HK-2 (cell line): ENCODE data around the gene KRTAP10-9.

Experiments
- DNase-seq: peaks from one replicate; pipeline ENCODE4 v3.0.0-alpha.2; 2018; ENCODE audit not compliant: unreplicated experiment

KRTAP10-9 gene

GRCh38 chr21:44664691-44665090 lies 37.8 kb downstream of the KRTAP10-9 start:
- DNase-seq, result no peak

GRCh38 chr21:44666401-44667320 lies 39.8 kb downstream of the KRTAP10-9 start, which contains the start of gene KRTAP12-2:
Gene KRTAP12-2, minus strand, starts transcription at chr21:44666927. Its CDS starts 41 bp downstream, at chr21:44666886.
- no peak for DNase-seq

GRCh38 chr21:44667612-44668011 lies 40.7 kb downstream of the KRTAP10-9 start:
- DNase-seq, result no peak

DNA sequence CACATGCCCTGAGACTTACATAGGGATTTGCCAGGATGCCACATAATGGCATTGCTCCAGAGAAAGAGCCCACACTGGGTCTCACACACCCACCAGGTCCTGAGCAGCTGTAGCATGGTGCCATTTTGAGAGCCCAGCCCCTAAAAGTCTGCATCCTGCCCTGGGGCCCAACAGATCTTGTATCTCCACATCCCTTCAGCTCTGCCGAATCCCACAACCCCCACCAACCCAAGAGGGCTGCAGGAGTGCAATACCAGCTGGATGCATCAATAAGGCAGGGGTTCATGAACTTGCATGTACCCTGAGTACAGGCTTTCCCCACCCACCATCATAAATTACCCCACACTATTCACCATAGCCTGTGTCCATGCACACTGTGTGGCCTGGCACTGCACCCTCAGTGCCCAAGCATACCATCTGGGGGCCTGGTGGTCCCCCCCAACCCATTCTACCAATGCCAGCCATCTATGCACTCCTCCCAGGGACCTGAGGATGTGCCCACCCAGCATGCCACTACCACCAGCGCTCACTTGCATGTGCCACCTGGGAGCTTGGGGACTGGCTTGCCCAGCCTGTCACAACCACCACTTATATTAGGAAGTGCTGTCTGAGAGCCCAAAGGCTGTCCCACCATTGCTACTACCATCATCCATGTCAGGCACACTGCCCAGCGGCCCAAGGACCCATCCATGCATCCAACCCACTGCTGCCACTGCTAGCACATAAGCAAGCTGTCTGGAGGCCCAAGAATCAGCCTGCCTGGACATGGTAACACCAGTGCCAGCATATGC lies 43.9 kb downstream of the KRTAP10-9 start:
- no peak for DNase-seq

DNA sequence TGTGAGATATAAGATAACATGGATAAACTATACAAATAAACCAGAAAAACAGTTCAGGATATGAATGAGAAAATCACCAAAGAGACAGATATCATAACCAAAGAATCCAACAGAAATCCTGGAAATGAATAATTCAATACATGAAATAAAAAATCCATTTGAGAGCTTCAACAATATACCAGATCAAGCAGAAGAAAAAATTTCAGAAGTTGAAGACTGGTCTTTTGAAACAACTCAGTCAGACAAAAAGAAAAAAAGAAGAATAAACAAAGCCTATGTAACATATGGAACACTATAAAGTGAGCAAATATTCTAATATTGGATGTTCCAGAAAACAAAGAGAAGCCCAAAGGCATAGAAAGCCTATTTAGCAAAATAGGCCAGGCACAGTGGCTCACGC lies 45.0 kb downstream of the KRTAP10-9 start:
- DNase-seq, result no peak

- DNase-seq, result no peak
Observed at GRCh38 chr21:44677881-44678280, 51.0 kb downstream of the KRTAP10-9 start.
